ENCODE data around the gene SPAG7. TPM values are rescaled to one million over a fixed set of nuclear protein-coding genes. Genes with fewer than 3 reads are reported as not detected.

SPAG7 gene
- total and polyA plus RNA-seq, 8 donors: 47.2 to 78.6 (median 74.2) TPM

DNA sequence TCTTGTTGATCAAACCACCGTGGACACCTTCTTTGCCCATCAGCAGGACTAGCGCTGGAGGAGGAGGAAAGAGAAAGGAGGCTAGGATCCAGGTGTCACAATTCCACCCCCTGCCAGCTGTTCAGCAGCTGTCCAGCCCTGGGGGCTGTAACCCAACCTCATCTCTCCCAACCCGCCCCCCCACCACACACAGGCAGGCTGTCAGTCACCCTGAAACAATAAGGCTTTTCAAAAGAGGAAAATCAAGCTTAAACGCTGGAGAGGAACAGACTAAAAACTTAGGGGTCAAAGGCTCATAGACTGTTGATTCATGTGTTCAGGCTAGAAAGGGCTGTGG is 21.7 kb downstream of the SPAG7 start:
- intact Hi-C loops (cut with DNase I): no loop called here
- TF ChIP-seq, protein P1, sequence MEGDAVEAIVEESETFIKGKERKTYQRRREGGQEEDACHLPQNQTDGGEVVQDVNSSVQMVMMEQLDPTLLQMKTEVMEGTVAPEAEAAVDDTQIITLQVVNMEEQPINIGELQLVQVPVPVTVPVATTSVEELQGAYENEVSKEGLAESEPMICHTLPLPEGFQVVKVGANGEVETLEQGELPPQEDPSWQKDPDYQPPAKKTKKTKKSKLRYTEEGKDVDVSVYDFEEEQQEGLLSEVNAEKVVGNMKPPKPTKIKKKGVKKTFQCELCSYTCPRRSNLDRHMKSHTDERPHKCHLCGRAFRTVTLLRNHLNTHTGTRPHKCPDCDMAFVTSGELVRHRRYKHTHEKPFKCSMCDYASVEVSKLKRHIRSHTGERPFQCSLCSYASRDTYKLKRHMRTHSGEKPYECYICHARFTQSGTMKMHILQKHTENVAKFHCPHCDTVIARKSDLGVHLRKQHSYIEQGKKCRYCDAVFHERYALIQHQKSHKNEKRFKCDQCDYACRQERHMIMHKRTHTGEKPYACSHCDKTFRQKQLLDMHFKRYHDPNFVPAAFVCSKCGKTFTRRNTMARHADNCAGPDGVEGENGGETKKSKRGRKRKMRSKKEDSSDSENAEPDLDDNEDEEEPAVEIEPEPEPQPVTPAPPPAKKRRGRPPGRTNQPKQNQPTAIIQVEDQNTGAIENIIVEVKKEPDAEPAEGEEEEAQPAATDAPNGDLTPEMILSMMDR (IDR thresholded peaks at IDR 0.05): no peak
- DNase-seq (no peak), ATAC-seq (no peak)
- Histone ChIP-seq H3K36me3 (peaks cover 0 to 53% of the 10 kb centered on the region in 2 donors), H3K27ac (peak overlapping the region; percentile 99 to 100), H3K4me1 (peaks cover 29 to 71% of the 10 kb centered on the region in 2 donors), H3K27me3 (no peaks in the 10 kb centered on the region), H3K9me3 (no peaks in the 10 kb centered on the region), H3K4me3 (peak overlapping the region in 1 of 2 donors; percentile 100)

DNA sequence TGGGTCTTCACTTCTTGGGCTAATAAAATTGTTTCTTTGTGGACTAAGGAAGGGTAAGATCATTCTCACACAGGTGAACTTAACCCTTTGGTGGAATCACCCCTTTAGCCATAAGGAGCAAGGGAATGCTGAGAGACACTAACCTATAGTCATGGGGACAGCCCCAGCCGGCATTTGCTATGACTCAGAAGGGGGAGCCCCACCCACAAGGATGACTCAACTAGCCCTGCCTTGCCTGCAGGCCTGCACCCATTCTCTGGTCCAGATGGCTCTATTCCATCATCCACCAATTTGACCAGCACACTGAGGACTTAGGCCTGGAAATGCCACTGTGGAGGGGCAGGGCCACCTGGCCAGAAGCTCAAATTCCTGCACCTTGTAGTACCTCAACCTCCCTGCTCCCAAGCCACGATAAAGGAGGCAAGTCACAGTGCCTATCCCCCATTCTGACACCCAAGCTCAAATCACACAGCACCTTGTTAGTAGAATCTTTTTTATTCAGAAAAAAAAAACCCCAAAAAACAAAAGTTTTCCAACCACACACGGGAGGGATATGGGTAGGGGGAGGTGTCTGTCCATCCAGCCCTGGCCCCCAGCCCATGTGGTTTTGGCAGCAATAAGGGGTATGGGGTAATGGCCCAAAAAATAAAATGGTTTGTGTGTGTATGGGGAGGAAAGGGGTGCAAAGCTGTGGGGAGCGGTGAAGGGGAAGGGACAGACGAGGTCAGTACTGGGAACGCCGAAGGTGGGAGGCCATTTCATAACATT is 22.3 kb downstream of the SPAG7 start:
- no peaks in the 10 kb centered on the region for H3K9me3 ChIP-seq
- H3K27me3 ChIP-seq: no peaks in the 10 kb centered on the region
- peak overlapping the region; percentile 58 to 100 for H3K27ac ChIP-seq
- DNase-seq: peak in 2 of 4 donors; percentile 88 to 93
- peak overlapping the region in 1 of 2 donors; percentile 100 for H3K4me3 ChIP-seq
- TF ChIP-seq, protein P1 (IDR thresholded peaks at IDR 0.05): no peak
- intact Hi-C loops (cut with DNase I): no loop called here
- H3K4me1 ChIP-seq: peaks cover 29 to 69% of the 10 kb centered on the region in 2 donors
- ATAC-seq: peak; percentile 11
- peaks cover 0 to 53% of the 10 kb centered on the region in 2 donors for H3K36me3 ChIP-seq

DNA sequence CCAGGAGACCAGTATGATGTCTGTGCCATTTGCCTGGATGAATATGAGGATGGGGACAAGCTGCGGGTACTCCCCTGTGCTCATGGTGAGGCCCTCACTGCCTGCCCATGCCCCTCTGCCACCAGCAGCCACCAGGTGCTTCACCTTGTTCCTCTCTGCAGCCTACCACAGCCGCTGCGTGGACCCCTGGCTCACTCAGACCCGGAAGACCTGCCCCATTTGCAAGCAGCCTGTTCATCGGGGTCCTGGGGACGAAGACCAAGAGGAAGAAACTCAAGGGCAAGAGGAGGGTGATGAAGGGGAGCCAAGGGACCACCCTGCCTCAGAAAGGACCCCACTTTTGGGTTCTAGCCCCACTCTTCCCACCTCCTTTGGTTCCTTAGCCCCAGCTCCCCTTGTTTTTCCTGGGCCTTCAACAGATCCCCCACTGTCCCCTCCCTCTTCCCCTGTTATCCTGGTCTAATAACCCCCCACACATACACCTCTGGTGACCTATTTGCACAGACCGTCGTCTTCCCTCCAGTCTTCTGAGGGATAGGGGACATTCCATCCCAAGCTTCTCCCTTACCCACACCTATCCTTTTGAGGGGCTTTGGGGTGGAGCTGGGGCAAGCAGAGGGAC is 23.0 kb downstream of the SPAG7 start:
- TF ChIP-seq, protein P1 (IDR thresholded peaks at IDR 0.05): no peak
- Histone ChIP-seq H3K9me3 (no peaks in the 10 kb centered on the region), H3K4me1 (peaks cover 29 to 64% of the 10 kb centered on the region in 2 donors), H3K27me3 (no peaks in the 10 kb centered on the region), H3K4me3 (peak overlapping the region in 1 of 2 donors; percentile 100), H3K27ac (peak overlapping the region; percentile 58 to 100), H3K36me3 (peaks cover 0 to 53% of the 10 kb centered on the region in 2 donors)
- intact Hi-C loops (cut with DNase I): no loop called here
- DNase-seq: peak in 1 of 4 donors; percentile 78
- ATAC-seq: no peak

DNA sequence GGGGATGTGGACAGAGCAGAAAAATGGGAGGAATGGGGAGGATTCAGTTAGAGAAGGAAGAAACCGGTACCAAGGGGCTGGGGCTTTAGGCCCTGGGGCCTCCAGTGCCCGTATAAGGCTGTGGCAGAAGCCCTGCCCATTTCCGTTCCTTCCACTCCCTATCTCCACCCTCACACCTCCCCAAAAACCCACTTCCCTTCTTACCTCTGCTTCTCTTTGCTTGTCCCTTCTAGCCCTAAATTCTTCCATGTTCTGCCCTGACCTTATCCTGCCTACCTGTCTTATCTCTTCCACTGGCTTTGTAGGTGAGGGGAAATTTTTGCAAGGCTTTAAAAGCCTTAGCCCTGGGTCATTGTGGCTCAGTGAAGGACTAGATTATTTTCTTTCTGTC is 23.5 kb downstream of the SPAG7 start:
- ATAC-seq: no peak
- Histone ChIP-seq H3K36me3 (peaks cover 0 to 53% of the 10 kb centered on the region in 2 donors), H3K4me3 (peak overlapping the region in 1 of 2 donors; percentile 100), H3K4me1 (peaks cover 30 to 66% of the 10 kb centered on the region in 2 donors), H3K27ac (peak overlapping the region; percentile 58 to 100), H3K27me3 (no peaks in the 10 kb centered on the region), H3K9me3 (no peaks in the 10 kb centered on the region)
- intact Hi-C loops (cut with DNase I): no loop called here
- TF ChIP-seq, protein P1 (IDR thresholded peaks at IDR 0.05): no peak
- DNase-seq: peak in 1 of 4 donors; percentile 81

All from left lung (tissue), 10 donors.